K562 (cell line): ENCODE data around the gene DOLK. TPM values are rescaled to one million over a fixed set of nuclear protein-coding genes. Genes with fewer than 3 reads are reported as not detected.

Source experiments
- ATF1 ChIP-seq, 2 experiments: fragments of 450-650 bp in 1 of 2; IDR thresholded peaks; 2 replicates each; pipeline ENCODE4 v1.6.1; 2016; ENCODE audit warnings: missing compliant biosample characterization in 1 of 2, missing genetic modification characterization in 1 of 2
- RNF2 ChIP-seq: sonication (generic); IDR thresholded peaks from 2 replicates; pipeline ENCODE4 v1.6.1; 2016
- SPI1 ChIP-seq: IDR thresholded peaks from 2 replicates; pipeline ENCODE4 v1.6.1; 2011; ENCODE audit warnings: low read depth, low read length, control low read depth, borderline replicate concordance
- TSC22D4 ChIP-seq: fragments of 450-650 bp; IDR thresholded peaks from 2 replicates; pipeline ENCODE4 v1.6.1; 2016; ENCODE audit warnings: missing genetic modification characterization, missing biosample characterization, control low read depth
- polyA plus RNA-seq, 8 experiments: library from polyadenylated mRNA; depleted of rRNA in 4 of 8; stranded (reverse) in 5 of 8; unstranded in 3 of 8; fragments of >200 nt; fragmentation: Nextera tagmentation in 2 of 8; fragmentation: Illumina TruSeq in 1 of 8; extraction: Ambion mirVana in 2 of 8; extraction: Trizol in 1 of 8; gene quantifications; 2 replicates each; pipeline versions ENCODE4 v1.2.1 to v1.2.3, GENCODE V29; 2011 to 2014; ENCODE audit warnings: inconsistent platforms in 1 of 8, missing spikeins in 1 of 8
- total RNA-seq, 7 experiments: library from RNA; depleted of rRNA in 6 of 7; stranded (reverse); fragments of >200 nt in 6 of 7; fragmentation: Illumina TruSeq in 2 of 7; extraction: Trizol in 2 of 7; gene quantifications; 2 replicates each; pipeline versions ENCODE4 v1.2.1 to v1.2.3, GENCODE V29; 2011 to 2021; ENCODE audit warnings: low replicate concordance in 1 of 7
- TF ChIP-seq, protein P1 (sequence below): fragments of 450-650 bp; IDR thresholded peaks from 2 replicates; pipeline ENCODE4 v1.6.1; 2014; ENCODE audit warnings: low read depth, mild to moderate bottlenecking, moderate library complexity, borderline replicate concordance
- TF ChIP-seq, protein P2 (sequence below), 2 experiments: fragments of 450-650 bp; conservative IDR thresholded peaks; 2 replicates each; pipeline ENCODE4 v1.6.1; 2017; ENCODE audit warnings: mild to moderate bottlenecking in 2 of 2, moderate library complexity in 2 of 2
- TF ChIP-seq, protein P3 (sequence below): fragments of 450-650 bp; IDR thresholded peaks from one replicate; pipeline ENCODE4 v1.6.1; 2018; ENCODE audit warnings: mild to moderate bottlenecking, moderate library complexity; ENCODE audit not compliant: partially characterized antibody
- TF ChIP-seq, protein P4 (sequence below), 2 experiments: IDR thresholded peaks; 2 replicates each; pipeline ENCODE4 v1.6.1; 2011; ENCODE audit warnings: borderline replicate concordance in 1 of 2, control low read depth in 1 of 2, low read depth in 1 of 2, low read length in 1 of 2, mild to moderate bottlenecking in 1 of 2, mixed read lengths in 1 of 2, moderate library complexity in 1 of 2; ENCODE audit not compliant: insufficient read depth in 1 of 2, insufficient read length in 1 of 2, poor library complexity in 1 of 2, severe bottlenecking in 1 of 2; ENCODE audit errors: extremely low read depth in 1 of 2

DOLK gene
- total and polyA plus RNA-seq, 9 of the 15 experiments (the other 6 are each of a cell fraction or from before 2014, with no cell fraction given), result 2.6 to 14.2 (median 11.7) TPM

DNA sequence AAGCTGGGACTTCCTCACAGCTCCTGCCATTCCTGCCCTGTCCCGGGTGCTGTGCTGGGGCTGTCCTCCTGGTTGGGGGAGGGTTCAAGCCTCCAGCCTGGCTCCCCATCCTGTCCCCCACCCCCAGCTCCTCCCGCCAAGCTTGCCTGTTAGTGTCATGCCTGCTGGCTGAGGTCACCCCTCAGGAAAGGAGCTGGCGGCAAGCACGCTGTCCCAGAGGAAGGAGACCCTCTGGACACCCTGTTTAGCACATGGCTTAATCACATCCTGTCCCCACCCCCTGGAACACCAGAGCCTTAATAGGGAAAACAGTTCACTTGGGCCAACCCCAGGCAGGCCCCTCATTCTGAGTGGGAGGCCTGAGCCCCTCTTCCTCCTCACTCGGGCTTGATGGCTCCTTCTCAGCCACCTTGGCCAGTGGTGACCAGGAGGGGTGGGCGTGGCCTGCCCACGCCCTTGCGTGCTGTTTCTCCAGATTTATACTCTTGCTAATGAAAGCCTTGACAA, 35.8 kb downstream of the DOLK start (continued):
- TF ChIP-seq, protein P1, sequence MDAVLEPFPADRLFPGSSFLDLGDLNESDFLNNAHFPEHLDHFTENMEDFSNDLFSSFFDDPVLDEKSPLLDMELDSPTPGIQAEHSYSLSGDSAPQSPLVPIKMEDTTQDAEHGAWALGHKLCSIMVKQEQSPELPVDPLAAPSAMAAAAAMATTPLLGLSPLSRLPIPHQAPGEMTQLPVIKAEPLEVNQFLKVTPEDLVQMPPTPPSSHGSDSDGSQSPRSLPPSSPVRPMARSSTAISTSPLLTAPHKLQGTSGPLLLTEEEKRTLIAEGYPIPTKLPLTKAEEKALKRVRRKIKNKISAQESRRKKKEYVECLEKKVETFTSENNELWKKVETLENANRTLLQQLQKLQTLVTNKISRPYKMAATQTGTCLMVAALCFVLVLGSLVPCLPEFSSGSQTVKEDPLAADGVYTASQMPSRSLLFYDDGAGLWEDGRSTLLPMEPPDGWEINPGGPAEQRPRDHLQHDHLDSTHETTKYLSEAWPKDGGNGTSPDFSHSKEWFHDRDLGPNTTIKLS, result no peak
- TF ChIP-seq, protein P2, sequence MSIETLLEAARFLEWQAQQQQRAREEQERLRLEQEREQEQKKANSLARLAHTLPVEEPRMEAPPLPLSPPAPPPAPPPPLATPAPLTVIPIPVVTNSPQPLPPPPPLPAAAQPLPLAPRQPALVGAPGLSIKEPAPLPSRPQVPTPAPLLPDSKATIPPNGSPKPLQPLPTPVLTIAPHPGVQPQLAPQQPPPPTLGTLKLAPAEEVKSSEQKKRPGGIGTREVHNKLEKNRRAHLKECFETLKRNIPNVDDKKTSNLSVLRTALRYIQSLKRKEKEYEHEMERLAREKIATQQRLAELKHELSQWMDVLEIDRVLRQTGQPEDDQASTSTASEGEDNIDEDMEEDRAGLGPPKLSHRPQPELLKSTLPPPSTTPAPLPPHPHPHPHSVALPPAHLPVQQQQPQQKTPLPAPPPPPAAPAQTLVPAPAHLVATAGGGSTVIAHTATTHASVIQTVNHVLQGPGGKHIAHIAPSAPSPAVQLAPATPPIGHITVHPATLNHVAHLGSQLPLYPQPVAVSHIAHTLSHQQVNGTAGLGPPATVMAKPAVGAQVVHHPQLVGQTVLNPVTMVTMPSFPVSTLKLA (conservative IDR thresholded peaks at IDR 0.05), result 0 out of 4 replicates have a peak, but pooled peaks of 1 of the 2 experiments have one; percentile 16
- TF ChIP-seq RNF2 (no peak), TSC22D4 (no peak), ATF1 (CRISPR knock-in tag; IDR thresholded peaks at IDR 0.05) (no peak), ATF1 (tag; IDR thresholded peaks at IDR 0.05) (no peak), SPI1 (peak; percentile 41; the same call in 1 of the 2 replicates)
- TF ChIP-seq, protein P3, sequence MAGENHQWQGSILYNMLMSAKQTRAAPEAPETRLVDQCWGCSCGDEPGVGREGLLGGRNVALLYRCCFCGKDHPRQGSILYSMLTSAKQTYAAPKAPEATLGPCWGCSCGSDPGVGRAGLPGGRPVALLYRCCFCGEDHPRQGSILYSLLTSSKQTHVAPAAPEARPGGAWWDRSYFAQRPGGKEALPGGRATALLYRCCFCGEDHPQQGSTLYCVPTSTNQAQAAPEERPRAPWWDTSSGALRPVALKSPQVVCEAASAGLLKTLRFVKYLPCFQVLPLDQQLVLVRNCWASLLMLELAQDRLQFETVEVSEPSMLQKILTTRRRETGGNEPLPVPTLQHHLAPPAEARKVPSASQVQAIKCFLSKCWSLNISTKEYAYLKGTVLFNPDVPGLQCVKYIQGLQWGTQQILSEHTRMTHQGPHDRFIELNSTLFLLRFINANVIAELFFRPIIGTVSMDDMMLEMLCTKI, result no peak
- TF ChIP-seq, protein P4, sequence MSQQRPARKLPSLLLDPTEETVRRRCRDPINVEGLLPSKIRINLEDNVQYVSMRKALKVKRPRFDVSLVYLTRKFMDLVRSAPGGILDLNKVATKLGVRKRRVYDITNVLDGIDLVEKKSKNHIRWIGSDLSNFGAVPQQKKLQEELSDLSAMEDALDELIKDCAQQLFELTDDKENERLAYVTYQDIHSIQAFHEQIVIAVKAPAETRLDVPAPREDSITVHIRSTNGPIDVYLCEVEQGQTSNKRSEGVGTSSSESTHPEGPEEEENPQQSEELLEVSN (IDR thresholded peaks at IDR 0.05; ENCODE audit: borderline replicate concordance in 1 of 2, extremely low read depth in 1 of 2, insufficient read depth in 1 of 2, insufficient read length in 1 of 2, low read depth in 1 of 2, low read length in 1 of 2, poor library complexity in 1 of 2, severe bottlenecking in 1 of 2), result peak in 1 of 2 experiments; percentile 11
